HUES64 (cell line): Measurements from ENCODE around the gene STEAP1B. TPM values are rescaled to one million over a fixed set of nuclear protein-coding genes. Genes with fewer than 3 reads are reported as not detected.
A peak's percentile ranks its signal among the peaks of the same experiment; 100 is the strongest.
"Not testable (repeated sequence)": the region's sequence is repeated elsewhere in the genome, so short reads cannot be mapped to it uniquely, and the experiment has no call there.

Experiments used
- H3K27ac ChIP-seq: 2 replicates; pipeline ENCODE4 v1.7.0; 2013; ENCODE audit warnings: low read depth, low read length, inconsistent platforms
- H3K27me3 ChIP-seq: 2 replicates; pipeline ENCODE4 v1.6.1; 2013; ENCODE audit warnings: mild to moderate bottlenecking, low read length; ENCODE audit not compliant: insufficient read depth
- H3K36me3 ChIP-seq: 2 replicates; pipeline ENCODE4 v1.6.1; 2013; ENCODE audit warnings: mild to moderate bottlenecking, low read length; ENCODE audit not compliant: insufficient read depth
- H3K4me1 ChIP-seq: 2 replicates; pipeline ENCODE4 v1.6.1; 2013; ENCODE audit warnings: mild to moderate bottlenecking, low read length, moderate library complexity; ENCODE audit not compliant: insufficient read depth
- H3K4me3 ChIP-seq: 2 replicates; pipeline ENCODE4 v1.5.1; 2013; ENCODE audit warnings: mild to moderate bottlenecking, low read length, moderate library complexity
- H3K9ac ChIP-seq: 2 replicates; pipeline ENCODE4 v1.6.1; 2013; ENCODE audit warnings: mild to moderate bottlenecking, low read depth, low read length
- H3K9me3 ChIP-seq: 2 replicates; pipeline ENCODE4 v1.6.1; 2013; ENCODE audit warnings: low read depth, low read length; ENCODE audit not compliant: insufficient read depth
- WGBS: fragments of 150-250, 120-280 bp; methylation state at CpG from one replicate; pipeline ENCODE4 v1.1.7; 2013; ENCODE audit warnings: missing lambda C conversion rate; 5-methylcytosine and 5-hydroxymethylcytosine counted together
- polyA plus RNA-seq, 2 experiments: library from polyadenylated mRNA; stranded (reverse); fragments of 50-300 nt; gene quantifications; one replicate each; pipeline ENCODE4 v1.2.3, GENCODE V29; 2013

Gene STEAP1B
- 3.5 TPM for polyA plus RNA-seq (2013, experiment 1 of 2)
- 5.3 TPM for polyA plus RNA-seq (2013, experiment 2 of 2)

DNA sequence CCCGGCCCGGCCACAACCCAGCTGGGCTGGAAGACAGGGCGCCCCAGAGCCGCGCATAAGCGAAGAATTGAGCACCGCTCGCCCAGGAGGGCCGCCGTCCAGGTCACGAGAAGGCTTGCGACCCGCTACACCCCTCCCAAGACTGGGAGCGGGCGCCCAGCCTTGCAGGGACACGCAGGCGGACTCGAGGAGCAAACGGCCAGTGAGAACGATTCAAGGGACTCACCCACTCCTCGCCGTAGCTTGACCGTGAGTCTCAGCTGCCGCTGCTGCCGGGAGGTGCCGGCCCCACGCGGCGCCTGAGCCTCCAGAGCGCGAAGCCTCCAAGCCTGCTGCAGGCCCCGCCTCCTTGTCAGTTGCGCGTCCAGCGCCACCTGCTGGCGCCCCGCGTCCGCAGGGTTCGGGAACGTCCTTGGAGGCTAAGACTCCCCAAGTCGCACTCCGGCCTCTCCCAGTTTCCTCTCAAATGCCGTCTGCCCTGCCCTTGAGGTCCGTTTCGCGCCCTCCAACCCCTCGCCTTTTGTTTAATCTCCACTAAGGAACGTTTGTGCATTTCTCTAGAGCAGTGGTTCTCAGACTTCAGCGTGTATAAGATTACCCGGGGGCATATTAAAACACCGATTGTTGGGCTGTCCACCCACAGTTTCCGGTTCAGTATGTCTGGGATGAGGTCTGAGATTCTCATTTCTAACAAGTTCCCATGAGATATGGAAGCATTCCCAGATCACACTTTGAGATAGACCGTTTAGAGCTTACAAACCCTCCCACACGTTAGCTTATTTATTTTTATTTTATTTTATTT, at the start of gene STEAP1B:
TSS of gene STEAP1B (minus strand) at position 301 of the 802 bp plus-strand sequence. CDS start 5,333 bp downstream, outside the sequence.
- H3K36me3 ChIP-seq, H3K9me3 ChIP-seq, H3K27ac ChIP-seq, H3K4me1 ChIP-seq, H3K27me3 ChIP-seq: not testable (repeated sequence)
- Histone ChIP-seq H3K9ac (peak within 1 kb of the TSS; percentile 50), H3K4me3 (peak within 1 kb of the TSS; percentile 55)
- WGBS: 88% methylated on average over 53 of the region's 55 CpGs

GRCh38 chr7:22549051-22549450, 49.1 kb upstream of the STEAP1B start:
- H3K36me3 ChIP-seq: no peaks in the 10 kb centered on the region
- H3K27me3 ChIP-seq: peaks cover 7% of the 10 kb centered on the region; the same call in 1 of the 2 replicates
- peak overlapping the region; percentile 52; the same call in 1 of the 2 replicates for H3K9ac ChIP-seq
- peak overlapping the region; percentile 82 for H3K4me3 ChIP-seq
- 34% methylated on average over 5 of the region's 5 CpGs for WGBS
- peaks cover 6% of the 10 kb centered on the region; the same call in 1 of the 2 replicates for H3K4me1 ChIP-seq
- H3K9me3 ChIP-seq: no peaks in the 10 kb centered on the region
- H3K27ac ChIP-seq: peak overlapping the region; percentile 63; the same call in 1 of the 2 replicates

DNA sequence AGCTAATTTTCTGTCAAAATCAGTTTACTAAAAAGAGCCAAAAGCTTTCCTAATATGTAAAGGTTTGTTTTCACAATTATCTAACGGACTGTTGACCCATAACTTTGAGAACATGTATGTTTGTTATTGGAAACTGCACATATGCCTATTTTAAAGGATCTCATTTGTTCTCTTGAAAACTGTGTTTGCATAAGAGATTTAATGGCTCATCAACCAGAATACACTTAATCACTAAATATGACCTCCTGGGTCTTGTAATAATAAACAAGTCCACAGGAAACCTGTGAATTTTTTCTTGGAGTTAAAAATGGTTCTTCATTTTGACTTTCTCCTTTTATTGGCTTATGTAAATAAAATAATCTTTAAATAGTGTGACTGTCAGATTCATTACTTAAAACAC, 48.3 kb upstream of the STEAP1B start:
- WGBS: 100% methylated on average over 1 of the region's 1 CpG
- Histone ChIP-seq H3K4me3 (no peak overlapping the region), H3K9ac (no peak overlapping the region), H3K27me3 (peaks cover 7% of the 10 kb centered on the region; the same call in 1 of the 2 replicates), H3K36me3 (no peaks in the 10 kb centered on the region), H3K27ac (no peak overlapping the region), H3K4me1 (peaks cover 6% of the 10 kb centered on the region; the same call in 1 of the 2 replicates), H3K9me3 (no peaks in the 10 kb centered on the region)

DNA sequence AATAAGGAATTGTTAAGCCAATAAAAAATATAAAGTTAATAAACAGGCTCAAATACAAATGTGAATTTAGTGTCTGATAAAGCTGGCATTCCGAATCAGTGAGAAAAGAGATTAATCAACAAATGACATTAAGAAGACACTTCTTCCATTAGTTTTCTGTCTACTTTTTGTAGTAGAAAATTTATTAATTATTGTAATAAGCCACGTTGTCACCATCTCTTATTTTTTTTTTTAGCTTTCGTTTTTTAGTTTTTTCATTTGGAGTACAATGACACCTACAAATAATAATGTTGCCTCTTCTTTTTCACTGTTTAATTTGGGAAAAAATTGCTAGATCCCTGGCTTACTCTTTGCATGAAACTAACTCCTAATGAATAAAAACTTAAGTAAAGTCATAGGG, 46.8 kb upstream of the STEAP1B start:
- Histone ChIP-seq H3K9me3 (no peaks in the 10 kb centered on the region), H3K36me3 (no peaks in the 10 kb centered on the region), H3K9ac (no peak overlapping the region), H3K27ac (no peak overlapping the region), H3K4me3 (no peak overlapping the region), H3K4me1 (peaks cover 6% of the 10 kb centered on the region; the same call in 1 of the 2 replicates), H3K27me3 (peaks cover 7% of the 10 kb centered on the region; the same call in 1 of the 2 replicates)
- no CpG with 5 or more reads among the region's 3 CpGs for WGBS

DNA sequence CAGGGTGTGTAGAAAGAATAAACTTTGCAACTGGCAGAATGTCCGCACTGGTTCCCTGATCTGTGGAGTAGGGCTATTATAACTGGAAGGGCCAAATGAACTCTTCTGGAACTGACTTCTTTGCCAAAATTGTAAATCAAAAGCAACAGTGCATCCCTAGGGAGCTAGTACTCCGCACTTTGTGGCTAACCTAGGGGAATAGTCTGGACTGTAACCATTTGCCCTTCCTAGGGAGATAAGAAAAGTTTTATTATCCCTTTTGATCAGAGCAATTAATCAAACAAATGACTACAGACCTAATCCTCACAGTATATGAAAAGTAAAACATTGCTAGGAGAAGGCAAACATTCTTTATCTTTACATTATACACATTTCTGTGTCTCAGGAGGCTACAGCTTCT, 45.5 kb upstream of the STEAP1B start:
- H3K9ac ChIP-seq: no peak overlapping the region
- WGBS: 95% methylated on average over 2 of the region's 2 CpGs
- H3K9me3 ChIP-seq: no peaks in the 10 kb centered on the region
- peaks cover under 1% of the 10 kb centered on the region; the same call in 1 of the 2 replicates for H3K27me3 ChIP-seq
- H3K4me3 ChIP-seq: no peak overlapping the region
- no peaks in the 10 kb centered on the region for H3K36me3 ChIP-seq
- H3K4me1 ChIP-seq: peaks cover 6% of the 10 kb centered on the region; the same call in 1 of the 2 replicates
- no peak overlapping the region for H3K27ac ChIP-seq

DNA sequence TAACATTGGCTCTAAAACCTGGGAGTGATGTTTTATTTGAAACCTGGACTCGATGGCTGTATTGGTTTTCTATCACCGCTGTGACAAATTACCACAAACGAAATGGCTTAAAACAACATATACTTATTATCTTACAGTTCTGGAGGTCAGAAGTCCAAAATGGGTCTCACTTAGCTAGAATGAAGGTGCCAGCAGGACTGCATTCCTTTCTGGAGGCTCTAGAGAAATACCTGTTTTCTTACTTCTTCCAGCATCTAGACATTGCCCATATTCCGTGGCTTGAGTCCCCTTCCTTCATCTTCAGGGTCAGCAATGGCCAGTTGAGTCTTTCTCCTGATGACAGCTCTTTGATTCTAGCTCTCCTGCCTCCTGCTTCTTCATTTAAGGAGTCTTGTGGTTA, 44.3 kb upstream of the STEAP1B start:
- Histone ChIP-seq H3K36me3 (no peaks in the 10 kb centered on the region), H3K27me3 (no peaks in the 10 kb centered on the region), H3K27ac (no peak overlapping the region), H3K9me3 (no peaks in the 10 kb centered on the region), H3K4me1 (peaks cover 4% of the 10 kb centered on the region; the same call in 1 of the 2 replicates), H3K9ac (no peak overlapping the region), H3K4me3 (no peak overlapping the region)
- WGBS: 96% methylated on average over 4 of the region's 4 CpGs

DNA sequence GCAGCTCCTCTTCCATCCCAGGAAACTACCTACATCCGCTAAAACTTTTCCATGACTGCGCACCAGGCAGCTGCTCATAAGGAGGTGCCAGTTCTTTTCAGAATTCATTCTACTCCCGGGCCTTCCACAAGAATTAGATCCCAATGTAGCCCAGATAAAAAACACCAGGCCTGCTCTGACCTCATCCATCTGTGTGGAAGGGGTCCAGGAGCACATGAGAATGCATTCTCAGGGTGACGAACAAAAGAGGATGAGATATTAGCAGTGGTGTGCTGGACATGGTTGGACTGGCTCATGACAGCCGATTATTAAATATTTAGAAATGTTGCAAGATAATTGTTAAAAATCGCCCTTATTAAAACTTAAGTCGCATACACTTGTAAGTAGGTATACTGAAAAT, 43.2 kb upstream of the STEAP1B start:
- Histone ChIP-seq H3K9me3 (no peaks in the 10 kb centered on the region), H3K9ac (no peak overlapping the region), H3K4me1 (no peaks in the 10 kb centered on the region), H3K27me3 (no peaks in the 10 kb centered on the region), H3K36me3 (no peaks in the 10 kb centered on the region), H3K4me3 (no peak overlapping the region), H3K27ac (no peak overlapping the region)
- WGBS: 86% methylated on average over 5 of the region's 7 CpGs

- no peaks in the 10 kb centered on the region for H3K9me3 ChIP-seq
- H3K27me3 ChIP-seq: no peaks in the 10 kb centered on the region
- no peak overlapping the region for H3K9ac ChIP-seq
- H3K4me1 ChIP-seq: no peaks in the 10 kb centered on the region
- H3K27ac ChIP-seq: no peak overlapping the region
- H3K36me3 ChIP-seq: no peaks in the 10 kb centered on the region
- no peak overlapping the region for H3K4me3 ChIP-seq
- WGBS: 90% methylated on average over 5 of the region's 5 CpGs
These were observed 42.7 kb upstream of the STEAP1B start for GRCh38 chr7:22542669-22543068.

DNA sequence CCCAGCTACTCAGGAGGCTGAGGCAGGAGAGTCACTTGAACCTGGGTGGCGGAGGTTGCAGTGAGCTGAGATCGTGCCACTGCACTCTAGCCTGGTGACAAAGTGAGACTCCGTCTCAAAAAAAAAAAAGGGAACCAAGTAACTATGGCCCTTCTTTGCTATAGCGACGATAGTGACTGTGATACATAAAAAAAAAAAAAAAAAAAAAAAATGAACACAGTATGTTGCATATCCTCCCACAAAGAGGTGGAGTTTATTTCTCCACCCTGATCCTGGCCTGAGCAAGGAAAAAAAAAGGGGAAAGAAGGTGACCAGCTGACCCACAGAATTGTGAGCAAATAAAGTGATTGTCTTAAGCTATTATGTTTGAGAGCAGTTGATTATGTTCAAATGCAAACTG, 42.3 kb upstream of the STEAP1B start:
- WGBS: 96% methylated on average over 3 of the region's 5 CpGs
- Histone ChIP-seq H3K4me3 (no peak overlapping the region), H3K4me1 (no peaks in the 10 kb centered on the region), H3K9me3 (no peaks in the 10 kb centered on the region), H3K36me3 (no peaks in the 10 kb centered on the region), H3K27me3 (no peaks in the 10 kb centered on the region), H3K9ac (no peak overlapping the region), H3K27ac (no peak overlapping the region)

- H3K27me3 ChIP-seq: no peaks in the 10 kb centered on the region
- 97% methylated on average over 6 of the region's 6 CpGs for WGBS
These were observed 41.8 kb upstream of the STEAP1B start for GRCh38 chr7:22541789-22542188.

DNA sequence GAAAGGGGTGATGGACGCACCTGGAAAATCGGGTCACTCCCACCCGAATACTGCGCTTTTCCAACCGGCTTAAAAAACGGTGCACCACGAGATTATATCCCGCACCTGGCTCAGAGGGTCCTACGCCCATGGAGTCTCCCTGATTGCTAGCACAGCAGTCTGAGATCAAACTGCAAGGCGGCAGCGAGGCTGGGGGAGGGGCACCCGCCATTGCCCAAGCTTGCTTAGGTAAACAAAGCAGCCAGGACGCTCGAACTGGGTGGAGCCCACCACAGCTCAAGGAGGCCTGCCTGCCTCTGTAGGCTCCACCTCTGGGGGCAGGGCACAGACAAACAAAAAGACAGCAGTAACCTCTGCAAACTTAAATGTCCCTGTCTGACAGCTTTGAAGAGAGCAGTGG, 28.5 kb upstream of the STEAP1B start:
- 30% methylated on average over 3 of the region's 14 CpGs for WGBS
- not testable (repeated sequence) for H3K36me3 ChIP-seq, H3K9me3 ChIP-seq, H3K4me1 ChIP-seq, H3K4me3 ChIP-seq, H3K9ac ChIP-seq, H3K27ac ChIP-seq, H3K27me3 ChIP-seq

More at GRCh38 chr7:22541789-22542188, 41.8 kb upstream of the STEAP1B start:
- Histone ChIP-seq H3K4me1 (no peaks in the 10 kb centered on the region), H3K27ac (no peak overlapping the region), H3K9ac (no peak overlapping the region), H3K4me3 (no peak overlapping the region), H3K36me3 (no peaks in the 10 kb centered on the region), H3K9me3 (no peaks in the 10 kb centered on the region)
